ENCODE data around the gene DCHS2.

Gene DCHS2

GRCh38 chr4:154376486-154376885 lies 115.1 kb downstream of the DCHS2 start:
- ChIA-PET CTCF (no interaction called here), POLR2A (ENCODE audit: low non-redundant PET) (no interaction called here)
- TF ChIP-seq, protein P1, sequence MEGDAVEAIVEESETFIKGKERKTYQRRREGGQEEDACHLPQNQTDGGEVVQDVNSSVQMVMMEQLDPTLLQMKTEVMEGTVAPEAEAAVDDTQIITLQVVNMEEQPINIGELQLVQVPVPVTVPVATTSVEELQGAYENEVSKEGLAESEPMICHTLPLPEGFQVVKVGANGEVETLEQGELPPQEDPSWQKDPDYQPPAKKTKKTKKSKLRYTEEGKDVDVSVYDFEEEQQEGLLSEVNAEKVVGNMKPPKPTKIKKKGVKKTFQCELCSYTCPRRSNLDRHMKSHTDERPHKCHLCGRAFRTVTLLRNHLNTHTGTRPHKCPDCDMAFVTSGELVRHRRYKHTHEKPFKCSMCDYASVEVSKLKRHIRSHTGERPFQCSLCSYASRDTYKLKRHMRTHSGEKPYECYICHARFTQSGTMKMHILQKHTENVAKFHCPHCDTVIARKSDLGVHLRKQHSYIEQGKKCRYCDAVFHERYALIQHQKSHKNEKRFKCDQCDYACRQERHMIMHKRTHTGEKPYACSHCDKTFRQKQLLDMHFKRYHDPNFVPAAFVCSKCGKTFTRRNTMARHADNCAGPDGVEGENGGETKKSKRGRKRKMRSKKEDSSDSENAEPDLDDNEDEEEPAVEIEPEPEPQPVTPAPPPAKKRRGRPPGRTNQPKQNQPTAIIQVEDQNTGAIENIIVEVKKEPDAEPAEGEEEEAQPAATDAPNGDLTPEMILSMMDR (conservative IDR thresholded peaks at IDR 0.05; ENCODE audit: low read depth) = no peak
- no peak for DNase-seq (ENCODE audit: low spot score)
- H3K27ac ChIP-seq = no peak overlapping the region

DNA sequence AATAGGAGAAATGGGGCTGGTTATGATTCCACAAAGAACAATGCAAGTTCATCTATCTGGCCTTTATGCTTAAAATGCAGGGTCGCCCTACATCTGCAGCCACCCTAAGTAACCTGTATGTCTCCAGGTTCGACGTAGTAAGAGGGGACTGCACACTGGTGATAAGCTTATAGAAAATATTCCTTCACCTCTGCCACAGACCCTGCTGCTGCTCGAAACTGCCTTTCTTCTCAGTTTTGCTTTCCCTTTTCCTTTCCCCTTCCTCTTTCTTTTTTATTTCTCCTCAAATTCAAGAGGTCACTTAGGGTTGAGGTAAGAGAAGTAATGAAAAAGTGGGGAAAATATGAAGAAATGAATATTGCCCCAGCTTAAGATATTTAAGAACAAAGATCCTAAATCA lies 123.5 kb downstream of the DCHS2 start:
- ChIA-PET CTCF (interaction anchor here (0.7 kb wide), 1 partner anchor 148 kb away, joined by 3 read pairs; no protein-coding TSS in a partner anchor), POLR2A (ENCODE audit: low non-redundant PET) (no interaction called here)
- TF ChIP-seq, protein P1 (conservative IDR thresholded peaks at IDR 0.05; ENCODE audit: low read depth) = no peak
- DNase-seq (ENCODE audit: low spot score) = no peak
- no peak overlapping the region for H3K27ac ChIP-seq

DNA sequence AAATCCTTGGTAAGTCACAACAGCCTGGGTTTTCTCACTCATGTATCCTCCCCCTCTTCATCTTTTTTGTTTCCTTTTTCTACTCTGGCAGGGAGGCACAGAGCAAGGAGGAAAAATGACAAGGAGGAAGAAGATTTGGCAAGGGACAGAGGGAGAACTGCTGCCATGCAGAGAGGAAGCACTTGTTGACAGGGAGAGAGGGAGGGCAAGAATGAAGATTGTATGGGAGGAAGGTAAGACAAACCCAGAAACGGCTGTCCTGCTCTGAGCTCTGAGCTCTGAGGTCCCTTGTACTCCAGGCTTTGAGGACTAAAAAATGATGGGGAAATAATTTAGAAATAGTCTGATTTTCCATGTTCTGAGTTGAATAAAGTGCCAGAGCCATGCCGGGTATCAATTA lies 123.9 kb downstream of the DCHS2 start:
- TF ChIP-seq, protein P1 (conservative IDR thresholded peaks at IDR 0.05; ENCODE audit: low read depth) = no peak
- no peak for DNase-seq (ENCODE audit: low spot score)
- no peak overlapping the region for H3K27ac ChIP-seq
- CTCF ChIA-PET = interaction anchor here (0.7 kb wide), 1 partner anchor 149 kb away, joined by 3 read pairs; no protein-coding TSS in a partner anchor
- POLR2A ChIA-PET (ENCODE audit: low non-redundant PET) = no interaction called here

DNA sequence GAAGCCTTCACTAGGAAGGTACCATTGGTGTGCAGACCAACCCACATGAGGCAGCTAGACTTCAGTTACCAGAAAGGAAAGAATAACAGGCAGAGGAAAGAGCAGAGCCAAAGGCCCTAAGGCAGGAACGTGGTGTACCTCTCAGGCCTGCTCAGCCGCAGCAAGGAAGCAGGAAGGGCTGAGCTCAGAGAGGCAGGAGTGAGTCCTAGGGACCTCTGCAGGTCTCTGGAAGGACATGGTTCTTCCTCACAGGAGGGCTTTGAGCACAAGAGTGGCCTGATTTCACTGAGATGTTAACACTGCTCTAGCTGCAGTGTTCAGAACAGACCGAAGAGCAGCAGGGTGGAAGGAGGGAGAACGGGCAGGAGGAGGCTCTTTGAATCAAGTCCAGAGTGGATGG lies 124.6 kb downstream of the DCHS2 start:
- ChIA-PET POLR2A (ENCODE audit: low non-redundant PET) (no interaction called here), CTCF (no interaction called here)
- no peak for DNase-seq (ENCODE audit: low spot score)
- TF ChIP-seq, protein P1 (conservative IDR thresholded peaks at IDR 0.05; ENCODE audit: low read depth) = no peak
- H3K27ac ChIP-seq = no peak overlapping the region

- CTCF ChIA-PET = no interaction called here
- no peak overlapping the region for H3K27ac ChIP-seq
- DNase-seq (ENCODE audit: low spot score) = no peak
- TF ChIP-seq, protein P1 (conservative IDR thresholded peaks at IDR 0.05; ENCODE audit: low read depth) = no peak
- POLR2A ChIA-PET (ENCODE audit: low non-redundant PET) = no interaction called here
Measured at GRCh38 chr4:154364066-154364845, 127.3 kb downstream of the DCHS2 start.

DNA sequence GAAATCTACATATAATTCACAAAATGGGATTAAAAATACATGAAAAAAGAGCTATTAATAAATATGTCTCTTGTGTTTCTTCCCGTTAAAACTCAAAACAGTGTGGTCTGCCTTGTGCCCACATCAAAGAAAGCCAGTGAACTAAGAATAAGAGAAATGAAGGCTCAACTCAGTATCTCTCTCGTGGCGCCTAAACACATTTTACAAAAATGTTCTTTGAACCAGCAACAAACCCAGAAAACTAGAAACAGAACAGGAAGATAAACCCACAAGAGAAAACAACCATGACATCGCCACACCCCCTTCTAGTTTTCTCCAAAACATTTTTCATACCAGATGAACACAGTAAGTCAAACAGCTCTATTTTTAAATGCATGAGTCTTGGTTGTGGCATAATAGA lies 130.1 kb downstream of the DCHS2 start:
- ChIA-PET POLR2A (ENCODE audit: low non-redundant PET) (no interaction called here), CTCF (interaction anchor here (0.6 kb wide), 1 partner anchor 1345 kb away, joined by 3 read pairs; no protein-coding TSS in a partner anchor)
- TF ChIP-seq, protein P1 (conservative IDR thresholded peaks at IDR 0.05; ENCODE audit: low read depth) = no peak
- DNase-seq (ENCODE audit: low spot score) = no peak
- H3K27ac ChIP-seq = no peak overlapping the region
